Naive thymus-derived CD4-positive, alpha-beta T cell (primary cell): ENCODE data around the gene RAB44. TPM values are rescaled to one million over a fixed set of nuclear protein-coding genes. Genes with fewer than 3 reads are reported as not detected.

Experiments used
- ATAC-seq: fragments of 150-1000 bp; cut with Tn5 transposase; 2 replicates; pipeline ENCODE4 v1.10.0; 2021; ENCODE audit warnings: mild to moderate bottlenecking, moderate library complexity
- CTCF ChIA-PET: fragments of 350-600 bp; sonication (Branson Sonifier 250); formaldehyde crosslinking; loops from one replicate; lab custom pipeline; 2021; ENCODE audit warnings: antibody characterized with exemption; lab: Charles Lee
- POLR2A ChIA-PET: fragments of 350-600 bp; sonication (Branson Sonifier 250); formaldehyde crosslinking; loops from one replicate; lab custom pipeline; 2021; ENCODE audit warnings: antibody characterized with exemption, inconsistent platforms; lab: Charles Lee
- DNase-seq, 9 donors: peaks; one replicate each; pipeline versions ENCODE4 v3.0.0 to v3.0.0-alpha.2; 2020 to 2022; ENCODE audit warnings: mixed read lengths in 1 of 9
- H3K27ac ChIP-seq: one replicate; pipeline ENCODE4 v1.7.0; 2013; ENCODE audit warnings: mild to moderate bottlenecking, low read depth, low read length, moderate library complexity
- H3K27me3 ChIP-seq, 2 donors: one replicate each; pipeline ENCODE4 v1.7.0; 2013; ENCODE audit warnings: low read length in 2 of 2, mild to moderate bottlenecking in 2 of 2, moderate library complexity in 2 of 2; ENCODE audit not compliant: control insufficient read depth in 2 of 2, insufficient read depth in 2 of 2
- H3K36me3 ChIP-seq, 3 experiments: 1 replicate in 2 of 3; 2 replicates in 1 of 3; pipeline ENCODE4 v1.7.0; 2013; ENCODE audit warnings: low read length in 3 of 3, mild to moderate bottlenecking in 3 of 3, moderate library complexity in 1 of 3; ENCODE audit not compliant: insufficient read depth in 3 of 3, control insufficient read depth in 2 of 3
- H3K4me1 ChIP-seq, 2 donors: one replicate each; pipeline ENCODE4 v1.7.0; 2013; ENCODE audit warnings: low read length in 2 of 2, mild to moderate bottlenecking in 2 of 2, moderate library complexity in 1 of 2; ENCODE audit not compliant: control insufficient read depth in 2 of 2, insufficient read depth in 2 of 2
- H3K4me3 ChIP-seq: 2 replicates; pipeline ENCODE4 v1.7.0; 2013; ENCODE audit warnings: mild to moderate bottlenecking, low read length
- H3K9me3 ChIP-seq, 3 experiments: 1 replicate in 2 of 3; 2 replicates in 1 of 3; pipeline ENCODE4 v1.7.0; 2013; ENCODE audit warnings: low read length in 3 of 3; ENCODE audit not compliant: control insufficient read depth in 2 of 3
- H3K27ac Mint-ChIP-seq, 9 donors: one replicate each; pipeline ENCODE4 v1.8.0; 2020 to 2022; ENCODE audit warnings: mixed read lengths in 9 of 9, mild to moderate bottlenecking in 8 of 9, moderate library complexity in 5 of 9, inconsistent platforms in 2 of 9
- H3K27me3 Mint-ChIP-seq, 5 donors: one replicate each; pipeline ENCODE4 v1.8.0; 2021 to 2022; ENCODE audit warnings: mixed read lengths in 5 of 5, mild to moderate bottlenecking in 1 of 5
- H3K36me3 Mint-ChIP-seq, 5 donors: one replicate each; pipeline ENCODE4 v1.8.0; 2020 to 2022; ENCODE audit warnings: mixed read lengths in 5 of 5, mild to moderate bottlenecking in 3 of 5, inconsistent platforms in 1 of 5
- H3K4me1 Mint-ChIP-seq, 7 donors: one replicate each; pipeline ENCODE4 v1.8.0; 2020 to 2022; ENCODE audit warnings: mixed read lengths in 7 of 7, mild to moderate bottlenecking in 3 of 7, inconsistent platforms in 1 of 7
- H3K4me3 Mint-ChIP-seq, 10 donors: one replicate each; pipeline ENCODE4 v1.8.0; 2020 to 2022; ENCODE audit warnings: mild to moderate bottlenecking in 10 of 10, mixed read lengths in 10 of 10, moderate library complexity in 6 of 10, inconsistent platforms in 2 of 10
- H3K9me3 Mint-ChIP-seq, 11 donors: one replicate each; pipeline ENCODE4 v1.8.0; 2020 to 2022; ENCODE audit warnings: mixed read lengths in 11 of 11, mild to moderate bottlenecking in 4 of 11, inconsistent platforms in 1 of 11, moderate library complexity in 1 of 11
- intact Hi-C, 2 donors: fragments of 100-400 bp; cut with micrococcal nuclease; formaldehyde crosslinking; loops; one replicate each; pipeline ENCODE4 v1.15.1; 2023
- polyA plus RNA-seq, 2 donors: library from polyadenylated mRNA; unstranded; fragments of 300-500 nt; fragmentation: Illumina TruSeq; gene quantifications; one replicate each; pipeline ENCODE4 v1.2.3, GENCODE V29; 2021
- total RNA-seq, 6 experiments: library from RNA in 5 of 6; stranded (reverse) in 5 of 6; gene quantifications; 1 replicate in 5 of 6; 2 replicates in 1 of 6; pipeline ENCODE4 v1.2.3 and lab custom pipeline; 2021 to 2026

Gene RAB44
- total and polyA plus RNA-seq, 7 experiments from 2014 or later = 0.07 to 10.1 (median 1.8) TPM; not detected in 4

- H3K4me1 Mint-ChIP-seq = peaks cover 36 to 66% (median 44%) of the 10 kb centered on the region in 7 donors
- intact Hi-C loops = no loop called here
- no peaks in the 10 kb centered on the region for H3K9me3 ChIP-seq
- H3K27ac Mint-ChIP-seq = peak overlapping the region; percentile 66 to 95 (median 84)
- H3K27ac ChIP-seq = peak overlapping the region; percentile 50
- H3K27me3 Mint-ChIP-seq = no peaks in the 10 kb centered on the region
- peak overlapping the region; percentile 42 for H3K4me3 ChIP-seq
- H3K36me3 Mint-ChIP-seq = no peaks in the 10 kb centered on the region
- no peaks in the 10 kb centered on the region for H3K9me3 Mint-ChIP-seq
- H3K36me3 ChIP-seq = no peaks in the 10 kb centered on the region
- ATAC-seq (peak; percentile 45), DNase-seq (peak in 6 of 9 donors; percentile 8 to 36 (median 24))
- peak overlapping the region; percentile 62 to 82 (median 74) for H3K4me3 Mint-ChIP-seq
- POLR2A ChIA-PET = interaction anchor here (0.7 to 1.6 kb wide), 3 partner anchors 328 to 1588 kb away, joined by 3 read pairs; no protein-coding TSS in a partner anchor
- peaks cover 21 to 39% of the 10 kb centered on the region in 2 donors for H3K4me1 ChIP-seq
- no peaks in the 10 kb centered on the region for H3K27me3 ChIP-seq
- CTCF ChIA-PET = interaction anchor here (0.6 to 4.3 kb wide), 8 partner anchors 10 to 440 kb away, joined by 3 to 22 read pairs (median 6); no protein-coding TSS in a partner anchor
Observed at GRCh38 chr6:36769676-36770499, 72.3 kb downstream of the RAB44 start.

GRCh38 chr6:36771145-36771544 lies 73.5 kb downstream of the RAB44 start:
- H3K4me1 Mint-ChIP-seq = peaks cover 37 to 65% (median 40%) of the 10 kb centered on the region in 7 donors
- CTCF ChIA-PET = interaction anchor here (2.8 to 4.3 kb wide), 2 partner anchors 11 to 12 kb away, joined by 15 to 22 read pairs; no protein-coding TSS in a partner anchor
- no peak overlapping the region for H3K27ac ChIP-seq

DNA sequence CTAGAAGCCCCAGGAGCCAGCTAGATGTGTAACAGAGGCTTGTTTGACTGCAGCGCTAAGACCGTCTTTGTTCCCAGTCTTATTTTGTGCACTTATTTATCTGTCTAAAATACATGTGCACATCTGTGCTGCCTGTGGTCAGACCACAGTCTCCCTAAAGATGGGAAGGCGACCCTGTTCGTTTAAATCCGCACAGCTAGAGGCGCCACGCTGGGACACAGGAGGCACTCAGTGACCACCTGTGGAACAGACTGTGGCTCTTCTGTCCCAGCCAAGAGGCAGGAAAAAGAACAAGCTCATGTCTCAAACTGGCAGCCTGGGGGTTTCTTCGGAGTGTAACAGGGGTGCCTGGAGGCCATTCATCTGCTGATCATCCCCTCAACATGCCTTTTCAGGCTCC lies 74.8 kb downstream of the RAB44 start:
- intact Hi-C loops = no loop called here
- Histone ChIP-seq H3K4me3 (no peak overlapping the region), H3K27me3 (no peaks in the 10 kb centered on the region), H3K9me3 (no peaks in the 10 kb centered on the region), H3K36me3 (no peaks in the 10 kb centered on the region), H3K4me1 (peaks cover 21 to 39% of the 10 kb centered on the region in 2 donors), H3K27ac (no peak overlapping the region)
- Mint-ChIP-seq H3K36me3 (no peaks in the 10 kb centered on the region), H3K4me3 (no peak overlapping the region), H3K9me3 (peaks cover 0 to 2% (median 0%) of the 10 kb centered on the region in 11 donors), H3K27me3 (peaks cover 0 to 8% (median 0%) of the 10 kb centered on the region in 5 donors), H3K4me1 (peaks cover 35 to 61% (median 38%) of the 10 kb centered on the region in 7 donors), H3K27ac (peak overlapping the region; percentile 52 to 87 (median 79))
- DNase-seq = no peak
- ChIA-PET CTCF (interaction anchor here (1.2 to 1.4 kb wide), 3 partner anchors 10 to 245 kb away, joined by 3 to 4 read pairs (median 4); no protein-coding TSS in a partner anchor), POLR2A (interaction anchor here (0.5 kb wide), 1 partner anchor 316 kb away, joined by 3 read pairs; no protein-coding TSS in a partner anchor)
- no peak for ATAC-seq

More at GRCh38 chr6:36771145-36771544, 73.5 kb downstream of the RAB44 start:
- peak overlapping the region; percentile 61 to 96 (median 79) for H3K27ac Mint-ChIP-seq
- DNase-seq (no peak), ATAC-seq (no peak)
- Histone ChIP-seq H3K9me3 (no peaks in the 10 kb centered on the region), H3K27me3 (no peaks in the 10 kb centered on the region), H3K4me1 (peaks cover 21 to 39% of the 10 kb centered on the region in 2 donors), H3K36me3 (no peaks in the 10 kb centered on the region), H3K4me3 (no peak overlapping the region)
- intact Hi-C loops = no loop called here
- peaks cover 0 to 2% (median 0%) of the 10 kb centered on the region in 11 donors for H3K9me3 Mint-ChIP-seq
- H3K27me3 Mint-ChIP-seq = peaks cover 0 to 3% (median 0%) of the 10 kb centered on the region in 5 donors
- H3K4me3 Mint-ChIP-seq = peak overlapping the region in 7 of 10 donors; percentile 4 to 76 (median 43)
- POLR2A ChIA-PET = interaction anchor here (0.8 to 1.0 kb wide), 3 partner anchors 12 to 440 kb away, joined by 3 read pairs; no protein-coding TSS in a partner anchor
- H3K36me3 Mint-ChIP-seq = no peaks in the 10 kb centered on the region

DNA sequence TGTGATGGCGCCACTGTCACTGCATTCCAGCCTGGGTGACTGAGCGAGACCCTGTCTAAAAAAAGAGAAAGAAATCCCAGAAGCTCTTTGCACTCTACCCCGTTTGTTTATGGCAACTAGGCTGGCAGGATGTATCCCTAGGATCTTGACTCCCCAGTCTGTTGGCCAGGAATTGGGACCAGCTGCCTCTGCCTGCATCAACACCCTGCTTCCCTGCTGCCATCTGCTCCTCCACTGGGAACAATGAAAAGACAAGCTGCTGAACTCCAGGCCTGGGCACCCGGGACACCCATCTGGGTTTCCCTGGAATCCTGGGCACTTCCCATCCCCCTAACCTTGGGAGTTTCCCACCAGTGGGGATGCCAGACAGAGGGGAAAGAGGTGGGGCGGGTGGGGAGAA lies 76.7 kb downstream of the RAB44 start:
- ATAC-seq = no peak
- Mint-ChIP-seq H3K27ac (peak overlapping the region in 1 of 9 donors; percentile 46), H3K9me3 (peaks cover 0 to 2% (median 0%) of the 10 kb centered on the region in 11 donors), H3K4me1 (peaks cover 21 to 42% (median 29%) of the 10 kb centered on the region in 7 donors), H3K27me3 (peaks cover 0 to 15% (median 0%) of the 10 kb centered on the region in 5 donors), H3K4me3 (no peak overlapping the region), H3K36me3 (no peaks in the 10 kb centered on the region)
- no peak for DNase-seq
- intact Hi-C loops = no loop called here
- POLR2A ChIA-PET = no interaction called here
- CTCF ChIA-PET = interaction anchor here (0.7 kb wide), 1 partner anchor 9 kb away, joined by 4 read pairs; no protein-coding TSS in a partner anchor
- Histone ChIP-seq H3K4me1 (peaks cover 11 to 21% of the 10 kb centered on the region in 2 donors), H3K4me3 (no peak overlapping the region), H3K27me3 (no peaks in the 10 kb centered on the region), H3K9me3 (no peaks in the 10 kb centered on the region), H3K36me3 (no peaks in the 10 kb centered on the region), H3K27ac (no peak overlapping the region)

GRCh38 chr6:36776167-36776566 lies 78.5 kb downstream of the RAB44 start:
- ATAC-seq (no peak), DNase-seq (no peak)
- no peaks in the 10 kb centered on the region for H3K36me3 Mint-ChIP-seq
- peak overlapping the region in 1 of 9 donors; percentile 23 for H3K27ac Mint-ChIP-seq
- peaks cover 0 to 15% (median 0%) of the 10 kb centered on the region in 5 donors for H3K27me3 Mint-ChIP-seq
- peaks cover 0 to 2% (median 0%) of the 10 kb centered on the region in 11 donors for H3K9me3 Mint-ChIP-seq
- no peaks in the 10 kb centered on the region for H3K9me3 ChIP-seq
- CTCF ChIA-PET = interaction anchor here (1.1 to 1.2 kb wide), 2 partner anchors 9 to 242 kb away, joined by 3 to 4 read pairs; no protein-coding TSS in a partner anchor
- H3K4me1 Mint-ChIP-seq = peaks cover 8 to 23% (median 13%) of the 10 kb centered on the region in 7 donors
- intact Hi-C loops = no loop called here
- H3K4me3 ChIP-seq = no peak overlapping the region
- no peaks in the 10 kb centered on the region for H3K36me3 ChIP-seq
- no peaks in the 10 kb centered on the region for H3K27me3 ChIP-seq
- H3K4me1 ChIP-seq = peaks cover 0 to 3% of the 10 kb centered on the region in 2 donors
- no peak overlapping the region for H3K27ac ChIP-seq
- no peak overlapping the region for H3K4me3 Mint-ChIP-seq
- POLR2A ChIA-PET = no interaction called here

GRCh38 chr6:36777801-36778200 lies 80.2 kb downstream of the RAB44 start:
- Mint-ChIP-seq H3K27ac (peak overlapping the region in 2 of 9 donors; percentile 18 to 53), H3K36me3 (no peaks in the 10 kb centered on the region), H3K9me3 (peaks cover 0 to 2% (median 0%) of the 10 kb centered on the region in 11 donors), H3K4me3 (no peak overlapping the region), H3K4me1 (peaks cover 0 to 14% (median 8%) of the 10 kb centered on the region in 7 donors), H3K27me3 (peaks cover 0 to 15% (median 0%) of the 10 kb centered on the region in 5 donors)
- ChIA-PET CTCF (no interaction called here), POLR2A (no interaction called here)
- H3K36me3 ChIP-seq = no peaks in the 10 kb centered on the region
- intact Hi-C loops = no loop called here
- H3K4me3 ChIP-seq = no peak overlapping the region
- H3K27ac ChIP-seq = no peak overlapping the region
- H3K9me3 ChIP-seq = no peaks in the 10 kb centered on the region
- no peak for ATAC-seq
- no peaks in the 10 kb centered on the region for H3K27me3 ChIP-seq
- no peaks in the 10 kb centered on the region for H3K4me1 ChIP-seq
- DNase-seq = no peak
